ENCODE measurements around the gene ARL3.
"Not testable (repeated sequence)": the region's sequence is repeated elsewhere in the genome, so short reads cannot be mapped to it uniquely, and the experiment has no call there.

ARL3 gene

GRCh38 chr10:102713814-102714620 lies at the start of gene ARL3:
Gene ARL3 (minus strand): TSS chr10:102714397. CDS start chr10:102714275, 122 bp downstream.
- Histone ChIP-seq H3K4me1 (ENCODE audit: control insufficient read depth, insufficient read depth, low read length) (peaks cover 34% of the 10 kb centered on the region; the same call in 1 of the 2 replicates), H3K4me3 (ENCODE audit: low read depth, low read length) (peak within 1 kb of the TSS; percentile 96), H3K27me3 (ENCODE audit: control insufficient read depth, insufficient read depth, low read length) (no peaks in the 10 kb centered on the region), H3K27ac (ENCODE audit: low read depth, low read length) (peak within 1 kb of the TSS; percentile 76; the same call in 1 of the 2 replicates), H3K36me3 (ENCODE audit: control insufficient read depth, insufficient read depth, low read length) (peaks cover 6% of the 10 kb centered on the region; the same call in 1 of the 2 replicates), H3K9me3 (ENCODE audit: control insufficient read depth, insufficient read depth, low read depth, low read length) (no peaks in the 10 kb centered on the region), H3K9ac (ENCODE audit: low read length) (peak within 1 kb of the TSS; percentile 93)

GRCh38 chr10:102763037-102763607 lies 48.9 kb upstream of the ARL3 start:
- Histone ChIP-seq H3K27ac (ENCODE audit: low read depth, low read length) (no peak overlapping the region), H3K27me3 (ENCODE audit: control insufficient read depth, insufficient read depth, low read length) (no peaks in the 10 kb centered on the region)

GRCh38 chr10:102762401-102763015 lies 48.3 kb upstream of the ARL3 start:
- 0 out of 2 replicates have a peak, but pooled peaks cover 2% of the 10 kb centered on the region for H3K36me3 ChIP-seq (ENCODE audit: control insufficient read depth, insufficient read depth, low read length)
- no peak overlapping the region for H3K9ac ChIP-seq (ENCODE audit: low read length)
- no peak overlapping the region for H3K4me3 ChIP-seq (ENCODE audit: low read depth, low read length)
- no peaks in the 10 kb centered on the region for H3K9me3 ChIP-seq (ENCODE audit: control insufficient read depth, insufficient read depth, low read depth, low read length)
- H3K4me1 ChIP-seq (ENCODE audit: control insufficient read depth, insufficient read depth, low read length) = no peaks in the 10 kb centered on the region; the same call in 1 of the 2 replicates
- H3K27ac ChIP-seq (ENCODE audit: low read depth, low read length) = no peak overlapping the region
- no peaks in the 10 kb centered on the region for H3K27me3 ChIP-seq (ENCODE audit: control insufficient read depth, insufficient read depth, low read length)

More at GRCh38 chr10:102763037-102763607, 48.9 kb upstream of the ARL3 start:
- 0 out of 2 replicates have a peak, but pooled peaks cover 2% of the 10 kb centered on the region for H3K36me3 ChIP-seq (ENCODE audit: control insufficient read depth, insufficient read depth, low read length)
- no peaks in the 10 kb centered on the region; the same call in 1 of the 2 replicates for H3K4me1 ChIP-seq (ENCODE audit: control insufficient read depth, insufficient read depth, low read length)
- H3K9ac ChIP-seq (ENCODE audit: low read length) = no peak overlapping the region
- no peaks in the 10 kb centered on the region for H3K9me3 ChIP-seq (ENCODE audit: control insufficient read depth, insufficient read depth, low read depth, low read length)
- H3K4me3 ChIP-seq (ENCODE audit: low read depth, low read length) = no peak overlapping the region

- H3K9me3 ChIP-seq (ENCODE audit: control insufficient read depth, insufficient read depth, low read depth, low read length) = no peaks in the 10 kb centered on the region
- no peaks in the 10 kb centered on the region for H3K27me3 ChIP-seq (ENCODE audit: control insufficient read depth, insufficient read depth, low read length)
- no peaks in the 10 kb centered on the region; the same call in 1 of the 2 replicates for H3K4me1 ChIP-seq (ENCODE audit: control insufficient read depth, insufficient read depth, low read length)
- no peak overlapping the region for H3K4me3 ChIP-seq (ENCODE audit: low read depth, low read length)
- no peak overlapping the region for H3K27ac ChIP-seq (ENCODE audit: low read depth, low read length)
- 0 out of 2 replicates have a peak, but pooled peaks cover 2% of the 10 kb centered on the region for H3K36me3 ChIP-seq (ENCODE audit: control insufficient read depth, insufficient read depth, low read length)
- no peak overlapping the region for H3K9ac ChIP-seq (ENCODE audit: low read length)
Observed at GRCh38 chr10:102761981-102762380, 47.8 kb upstream of the ARL3 start.

GRCh38 chr10:102759497-102760210 lies 45.5 kb upstream of the ARL3 start:
- Histone ChIP-seq H3K4me1 (ENCODE audit: control insufficient read depth, insufficient read depth, low read length) (no peaks in the 10 kb centered on the region; the same call in 1 of the 2 replicates), H3K27me3 (ENCODE audit: control insufficient read depth, insufficient read depth, low read length) (no peaks in the 10 kb centered on the region), H3K4me3 (ENCODE audit: low read depth, low read length) (no peak overlapping the region), H3K27ac (ENCODE audit: low read depth, low read length) (no peak overlapping the region), H3K9ac (ENCODE audit: low read length) (no peak overlapping the region), H3K36me3 (ENCODE audit: control insufficient read depth, insufficient read depth, low read length) (no peaks in the 10 kb centered on the region), H3K9me3 (ENCODE audit: control insufficient read depth, insufficient read depth, low read depth, low read length) (no peaks in the 10 kb centered on the region)

- H3K36me3 ChIP-seq (ENCODE audit: control insufficient read depth, insufficient read depth, low read length); H3K27ac ChIP-seq (ENCODE audit: low read depth, low read length); H3K9ac ChIP-seq (ENCODE audit: low read length); H3K27me3 ChIP-seq (ENCODE audit: control insufficient read depth, insufficient read depth, low read length); H3K4me3 ChIP-seq (ENCODE audit: low read depth, low read length); H3K9me3 ChIP-seq (ENCODE audit: control insufficient read depth, insufficient read depth, low read depth, low read length); H3K4me1 ChIP-seq (ENCODE audit: control insufficient read depth, insufficient read depth, low read length): not testable (repeated sequence)
Observed at GRCh38 chr10:102758933-102759262, 44.7 kb upstream of the ARL3 start.

GRCh38 chr10:102758240-102758932 lies 44.2 kb upstream of the ARL3 start:
- Histone ChIP-seq H3K36me3 (ENCODE audit: control insufficient read depth, insufficient read depth, low read length) (no peaks in the 10 kb centered on the region), H3K9me3 (ENCODE audit: control insufficient read depth, insufficient read depth, low read depth, low read length) (no peaks in the 10 kb centered on the region), H3K9ac (ENCODE audit: low read length) (no peak overlapping the region), H3K4me3 (ENCODE audit: low read depth, low read length) (no peak overlapping the region), H3K27me3 (ENCODE audit: control insufficient read depth, insufficient read depth, low read length) (no peaks in the 10 kb centered on the region), H3K4me1 (ENCODE audit: control insufficient read depth, insufficient read depth, low read length) (peaks cover 3% of the 10 kb centered on the region), H3K27ac (ENCODE audit: low read depth, low read length) (no peak overlapping the region)

- Histone ChIP-seq H3K9ac (ENCODE audit: low read length) (no peak overlapping the region), H3K36me3 (ENCODE audit: control insufficient read depth, insufficient read depth, low read length) (no peaks in the 10 kb centered on the region), H3K9me3 (ENCODE audit: control insufficient read depth, insufficient read depth, low read depth, low read length) (no peaks in the 10 kb centered on the region), H3K27ac (ENCODE audit: low read depth, low read length) (no peak overlapping the region), H3K4me3 (ENCODE audit: low read depth, low read length) (no peak overlapping the region), H3K27me3 (ENCODE audit: control insufficient read depth, insufficient read depth, low read length) (no peaks in the 10 kb centered on the region), H3K4me1 (ENCODE audit: control insufficient read depth, insufficient read depth, low read length) (peaks cover 13% of the 10 kb centered on the region)
Observed at GRCh38 chr10:102757323-102757722, 43.1 kb upstream of the ARL3 start.

GRCh38 chr10:102753718-102754117 lies 39.5 kb upstream of the ARL3 start:
- H3K27ac ChIP-seq (ENCODE audit: low read depth, low read length) = no peak overlapping the region; the same call in 1 of the 2 replicates
- peaks cover 13% of the 10 kb centered on the region for H3K4me1 ChIP-seq (ENCODE audit: control insufficient read depth, insufficient read depth, low read length)
- H3K9ac ChIP-seq (ENCODE audit: low read length) = no peak overlapping the region
- no peaks in the 10 kb centered on the region for H3K27me3 ChIP-seq (ENCODE audit: control insufficient read depth, insufficient read depth, low read length)
- no peaks in the 10 kb centered on the region for H3K36me3 ChIP-seq (ENCODE audit: control insufficient read depth, insufficient read depth, low read length)
- no peaks in the 10 kb centered on the region for H3K9me3 ChIP-seq (ENCODE audit: control insufficient read depth, insufficient read depth, low read depth, low read length)
- H3K4me3 ChIP-seq (ENCODE audit: low read depth, low read length) = no peak overlapping the region

GRCh38 chr10:102752934-102753664 lies 38.9 kb upstream of the ARL3 start:
- Histone ChIP-seq H3K27ac (ENCODE audit: low read depth, low read length) (no peak overlapping the region; the same call in 1 of the 2 replicates), H3K36me3 (ENCODE audit: control insufficient read depth, insufficient read depth, low read length) (no peaks in the 10 kb centered on the region), H3K9me3 (ENCODE audit: control insufficient read depth, insufficient read depth, low read depth, low read length) (no peaks in the 10 kb centered on the region), H3K9ac (ENCODE audit: low read length) (no peak overlapping the region), H3K27me3 (ENCODE audit: control insufficient read depth, insufficient read depth, low read length) (no peaks in the 10 kb centered on the region), H3K4me3 (ENCODE audit: low read depth, low read length) (no peak overlapping the region), H3K4me1 (ENCODE audit: control insufficient read depth, insufficient read depth, low read length) (peaks cover 13% of the 10 kb centered on the region)

Data from HUES6 (cell line).